Keratinocyte (primary cell): ENCODE results near the gene NDUFB8. TPM values are rescaled to one million over a fixed set of nuclear protein-coding genes. Genes with fewer than 3 reads are reported as not detected.

Experiments
- DNase-seq: peaks from one replicate; pipeline ENCODE4 v3.0.0-alpha.2; 2011; ENCODE audit warnings: low read depth, missing footprints, low spot score
- FAIRE-seq: peaks from 2 replicates; lab custom pipeline; 2011; peaks lifted over from hg19 to GRCh38; lab: Jason Lieb, UNC
- H2AFZ ChIP-seq: 2 replicates; pipeline ENCODE4 v1.6.0; 2012; ENCODE audit warnings: low read length, control low read depth, inconsistent platforms; ENCODE audit not compliant: control insufficient read depth
- H3K27ac ChIP-seq: 2 replicates; pipeline ENCODE4 v1.5.1; 2011; ENCODE audit warnings: low read length; ENCODE audit not compliant: control insufficient read depth, insufficient read depth
- H3K27me3 ChIP-seq: 3 replicates; pipeline ENCODE4 v1.6.0; 2011; ENCODE audit warnings: low read length; ENCODE audit not compliant: control insufficient read depth, insufficient read depth; ENCODE audit errors: extremely low read depth
- H3K36me3 ChIP-seq, 2 experiments: 2 replicates in 1 of 2; 3 replicates in 1 of 2; pipeline ENCODE4 v1.5.1; 2011; ENCODE audit warnings: low read length in 2 of 2, mild to moderate bottlenecking in 1 of 2; ENCODE audit not compliant: control insufficient read depth in 2 of 2, insufficient read depth in 2 of 2; ENCODE audit errors: extremely low read depth in 1 of 2
- H3K4me1 ChIP-seq: 3 replicates; pipeline ENCODE4 v1.5.1; 2011; ENCODE audit warnings: low read length; ENCODE audit not compliant: control insufficient read depth, insufficient read depth; ENCODE audit errors: extremely low read depth
- H3K4me2 ChIP-seq: 3 replicates; pipeline ENCODE4 v1.6.0; 2011; ENCODE audit warnings: low read depth, low read length; ENCODE audit not compliant: control insufficient read depth, insufficient read depth; ENCODE audit errors: extremely low read depth
- H3K4me3 ChIP-seq, 3 experiments: fragments of 200-600 bp in 1 of 3; sonication (generic) in 1 of 3; 2 replicates in 2 of 3; 3 replicates in 1 of 3; pipeline ENCODE4 v1.5.1; 2011 to 2016; ENCODE audit warnings: low read length in 3 of 3, mild to moderate bottlenecking in 3 of 3, control low read depth in 2 of 3, inconsistent platforms in 1 of 3, low read depth in 1 of 3, mixed read lengths in 1 of 3, mixed run types in 1 of 3, moderate library complexity in 1 of 3; ENCODE audit not compliant: control insufficient read depth in 2 of 3, insufficient read depth in 2 of 3; ENCODE audit errors: extremely low read depth in 1 of 3
- H3K79me2 ChIP-seq: 2 replicates; pipeline ENCODE4 v1.6.0; 2012; ENCODE audit warnings: low read length; ENCODE audit not compliant: control insufficient read depth, insufficient read depth
- H3K9ac ChIP-seq: 3 replicates; pipeline ENCODE4 v1.6.0; 2011; ENCODE audit warnings: low read length; ENCODE audit not compliant: control insufficient read depth, insufficient read depth; ENCODE audit errors: extremely low read depth
- H3K9me1 ChIP-seq: 3 replicates; pipeline ENCODE4 v1.6.0; 2011; ENCODE audit warnings: low read length; ENCODE audit not compliant: control insufficient read depth, insufficient read depth; ENCODE audit errors: extremely low read depth
- H3K9me3 ChIP-seq: 2 replicates; pipeline ENCODE4 v1.5.1; 2012; ENCODE audit warnings: low read depth, low read length; ENCODE audit not compliant: control insufficient read depth
- H4K20me1 ChIP-seq: 3 replicates; pipeline ENCODE4 v1.6.0; 2011; ENCODE audit warnings: low read length; ENCODE audit not compliant: control insufficient read depth, insufficient read depth; ENCODE audit errors: extremely low read depth
- CTCF ChIP-seq, 3 experiments: IDR thresholded peaks in 1 of 3; conservative IDR thresholded peaks in 1 of 3; optimal IDR thresholded peaks in 1 of 3; 2 replicates in 2 of 3; 3 replicates in 1 of 3; pipeline versions ENCODE3 to v1.5.1; 2011; ENCODE audit warnings: low read length in 3 of 3, mild to moderate bottlenecking in 3 of 3, moderate library complexity in 2 of 3, control low read depth in 1 of 3, inconsistent platforms in 1 of 3; ENCODE audit not compliant: insufficient read depth in 2 of 3; ENCODE audit errors: extremely low read depth in 1 of 3
- EZH2 ChIP-seq: IDR thresholded peaks from one replicate; pipeline ENCODE4 v1.6.1; 2012; ENCODE audit warnings: inconsistent platforms, mild to moderate bottlenecking, low read length, moderate library complexity
- dilution Hi-C: fragments of 300-500 bp; cut with MboI; formaldehyde crosslinking; loops from one replicate; pipeline ENCODE4 v1.7.0; 2020; ENCODE audit warnings: low sequenced_read_pairs; ENCODE audit not compliant: extremely low pct_ligation_motif_present
- polyA plus RNA-seq, 5 experiments: library from polyadenylated mRNA; depleted of rRNA in 3 of 5; stranded (reverse) in 3 of 5; stranded (forward) in 1 of 5; unstranded in 1 of 5; fragments of >200 nt; gene quantifications; 1 replicate in 1 of 5; 2 replicates in 3 of 5; 3 replicates in 1 of 5; pipeline versions ENCODE4 v1.2.1 to v1.2.3, GENCODE V29; 2011 to 2012; ENCODE audit warnings: missing spikeins in 2 of 5, low read depth in 1 of 5, low replicate concordance in 1 of 5

Gene NDUFB8
- polyA plus RNA-seq, 1 donor (not counting 4 experiments of a cell fraction or from before 2014, with no cell fraction given), result 178 TPM

GRCh38 chr10:100524638-100525037 lies 5.0 kb downstream of the NDUFB8 start:
- DNase-seq (no peak), FAIRE-seq (no peak)
- peaks cover 16% of the 10 kb centered on the region for H3K79me2 ChIP-seq
- H3K4me2 ChIP-seq, result no peak overlapping the region
- no peak overlapping the region for H3K27ac ChIP-seq
- H3K9ac ChIP-seq, result no peak overlapping the region
- H2AFZ ChIP-seq, result no peak overlapping the region
- H3K9me1 ChIP-seq, result no peaks in the 10 kb centered on the region
- dilution Hi-C loops, result no loop called here
- no peaks in the 10 kb centered on the region for H3K9me3 ChIP-seq
- H3K4me1 ChIP-seq, result peaks cover 9% of the 10 kb centered on the region
- peaks cover 14 to 28% of the 10 kb centered on the region in 2 experiments for H3K36me3 ChIP-seq
- no peaks in the 10 kb centered on the region for H3K27me3 ChIP-seq
- H4K20me1 ChIP-seq, result no peaks in the 10 kb centered on the region
- TF ChIP-seq EZH2, result no peak
- TF ChIP-seq CTCF (optimal IDR thresholded peaks at IDR 0.05 in 1 of 3, IDR thresholded peaks at IDR 0.05 in 1 of 3, conservative IDR thresholded peaks at IDR 0.05 in 1 of 3; ENCODE audit: extremely low read depth in 1 of 3, insufficient read depth in 2 of 3, low read length in 3 of 3), result peak in 1 of 3 experiments; percentile 2
- no peak overlapping the region for H3K4me3 ChIP-seq

- no peaks in the 10 kb centered on the region for H4K20me1 ChIP-seq
- FAIRE-seq (no peak), DNase-seq (no peak)
- no peaks in the 10 kb centered on the region for H3K27me3 ChIP-seq
- TF ChIP-seq EZH2 (no peak), CTCF (optimal IDR thresholded peaks at IDR 0.05 in 1 of 3, IDR thresholded peaks at IDR 0.05 in 1 of 3, conservative IDR thresholded peaks at IDR 0.05 in 1 of 3; ENCODE audit: extremely low read depth in 1 of 3, insufficient read depth in 2 of 3, low read length in 3 of 3) (no peak)
- peaks cover 11% of the 10 kb centered on the region for H3K79me2 ChIP-seq
- no peaks in the 10 kb centered on the region for H3K9me3 ChIP-seq
- peaks cover 14 to 28% of the 10 kb centered on the region in 2 experiments for H3K36me3 ChIP-seq
- no peaks in the 10 kb centered on the region for H3K9me1 ChIP-seq
- no peak overlapping the region for H2AFZ ChIP-seq
- H3K9ac ChIP-seq, result no peak overlapping the region
- no peak overlapping the region for H3K27ac ChIP-seq
- no peak overlapping the region for H3K4me3 ChIP-seq
- peaks cover 9% of the 10 kb centered on the region for H3K4me1 ChIP-seq
- dilution Hi-C loops, result no loop called here
- no peak overlapping the region for H3K4me2 ChIP-seq
Observed at GRCh38 chr10:100524206-100524605, 5.5 kb downstream of the NDUFB8 start.
